HG03575 (cell line): Measurements from ENCODE around the gene RAB5B.

Experiments
- ATAC-seq: cut with Tn5 transposase; IDR thresholded peaks from one replicate; pipeline ENCODE4 v1.9.1; 2021; ENCODE audit not compliant: unreplicated experiment, insufficient number of reproducible peaks, low FRiP score; ENCODE audit errors: extremely low read depth

Gene RAB5B

GRCh38 chr12:55938826-55939501 lies 34.9 kb upstream of the RAB5B start:
- ATAC-seq = no peak

- ATAC-seq = peak; percentile 83
Measured at GRCh38 chr12:55940065-55940732, 33.7 kb upstream of the RAB5B start.

GRCh38 chr12:55942055-55942454 lies 31.8 kb upstream of the RAB5B start:
- no peak for ATAC-seq

GRCh38 chr12:55942577-55943136 lies 31.2 kb upstream of the RAB5B start:
- no peak for ATAC-seq

- ATAC-seq = no peak
Measured at GRCh38 chr12:55946553-55946952, 27.3 kb upstream of the RAB5B start.

GRCh38 chr12:55955344-55955743 lies 18.5 kb upstream of the RAB5B start:
- no peak for ATAC-seq

- ATAC-seq = no peak
Measured at GRCh38 chr12:55955800-55956508, 17.9 kb upstream of the RAB5B start.

GRCh38 chr12:55957106-55957859 lies 16.6 kb upstream of the RAB5B start:
- no peak for ATAC-seq

GRCh38 chr12:55963760-55964159 lies 10.1 kb upstream of the RAB5B start:
- ATAC-seq = no peak

- no peak for ATAC-seq
Measured at GRCh38 chr12:55965240-55965639, 8.6 kb upstream of the RAB5B start.

- no peak for ATAC-seq
Measured at GRCh38 chr12:55965941-55966407, 7.9 kb upstream of the RAB5B start, which contains the start of gene PMEL. PMEL (minus strand) TSS chr12:55966042; CDS start chr12:55966011, 31 bp downstream.

GRCh38 chr12:55966408-55967281 lies 7.2 kb upstream of the RAB5B start, which contains the start of gene CDK2:
CDK2 (plus strand) TSS chr12:55966830; CDS start chr12:55967009, 179 bp downstream.
- ATAC-seq = peak; percentile 40

- ATAC-seq = no peak
Measured at GRCh38 chr12:55969356-55969755, 4.5 kb upstream of the RAB5B start.

- no peak for ATAC-seq
Measured at GRCh38 chr12:55970775-55971174, 3.1 kb upstream of the RAB5B start.

- no peak for ATAC-seq
Measured at GRCh38 chr12:55972042-55972441, 1.8 kb upstream of the RAB5B start.

- ATAC-seq = no peak
Measured at GRCh38 chr12:55972456-55972855, 1.4 kb upstream of the RAB5B start.

- no peak for ATAC-seq
Measured at GRCh38 chr12:55972911-55973598, 823 bp upstream of the RAB5B start.
